Ecto neural progenitor cell (in vitro differentiated cells): ENCODE results near the gene DPP10.
"Not testable (repeated sequence)": the region's sequence is repeated elsewhere in the genome, so short reads cannot be mapped to it uniquely, and the experiment has no call there.

Experiments
- DNase-seq: peaks from one replicate; pipeline ENCODE4 v3.0.0-alpha.2; 2018; ENCODE audit warnings: low spot score

Gene DPP10

GRCh38 chr2:114724454-114724853 is 282.0 kb downstream of the DPP10 start:
- no peak for DNase-seq

- DNase-seq = no peak
These were observed 284.6 kb downstream of the DPP10 start for GRCh38 chr2:114727012-114727411.

- no peak for DNase-seq
These were observed 285.9 kb downstream of the DPP10 start for GRCh38 chr2:114728372-114728771.

- no peak for DNase-seq
These were observed 286.6 kb downstream of the DPP10 start for GRCh38 chr2:114729026-114729425.

GRCh38 chr2:114735126-114735525 is 292.7 kb downstream of the DPP10 start:
- no peak for DNase-seq

GRCh38 chr2:114742245-114742644 is 299.8 kb downstream of the DPP10 start:
- no peak for DNase-seq

GRCh38 chr2:114745700-114746099 is 303.3 kb downstream of the DPP10 start:
- DNase-seq = no peak

GRCh38 chr2:114748175-114748574 is 305.7 kb downstream of the DPP10 start:
- not testable (repeated sequence) for DNase-seq

GRCh38 chr2:114752425-114752824 is 310.0 kb downstream of the DPP10 start:
- no peak for DNase-seq

- DNase-seq = no peak
These were observed 310.7 kb downstream of the DPP10 start for GRCh38 chr2:114753145-114753544.

- no peak for DNase-seq
These were observed 312.6 kb downstream of the DPP10 start for GRCh38 chr2:114754907-114755563.

GRCh38 chr2:114762376-114762775 is 319.9 kb downstream of the DPP10 start:
- DNase-seq = no peak

GRCh38 chr2:114762986-114763385 is 320.5 kb downstream of the DPP10 start:
- no peak for DNase-seq

GRCh38 chr2:114769110-114769509 is 326.7 kb downstream of the DPP10 start:
- no peak for DNase-seq

- no peak for DNase-seq
These were observed 327.6 kb downstream of the DPP10 start for GRCh38 chr2:114769991-114770390.

GRCh38 chr2:114784046-114784445 is 341.6 kb downstream of the DPP10 start:
- no peak for DNase-seq

- DNase-seq = no peak
These were observed 342.6 kb downstream of the DPP10 start for GRCh38 chr2:114784890-114785583.

- no peak for DNase-seq
These were observed 344.5 kb downstream of the DPP10 start for GRCh38 chr2:114786901-114787300.

- DNase-seq = no peak
These were observed 345.0 kb downstream of the DPP10 start for GRCh38 chr2:114787486-114787885.

GRCh38 chr2:114789989-114790388 is 347.5 kb downstream of the DPP10 start:
- DNase-seq = no peak

- DNase-seq = no peak
These were observed 355.1 kb downstream of the DPP10 start for GRCh38 chr2:114797540-114797939.

- no peak for DNase-seq
These were observed 355.5 kb downstream of the DPP10 start for GRCh38 chr2:114797942-114798341.

- DNase-seq = no peak
These were observed 357.9 kb downstream of the DPP10 start for GRCh38 chr2:114800371-114800770.

GRCh38 chr2:114805195-114805594 is 362.8 kb downstream of the DPP10 start:
- no peak for DNase-seq
